A673 (cell line): ENCODE measurements around the gene AGAP1. TPM values are rescaled to one million over a fixed set of nuclear protein-coding genes. Genes with fewer than 3 reads are reported as not detected.

ENCODE experiments used
- BruUV-seq: library from RNA; stranded (reverse); fragments of 400-500 nt; replicated peaks from 2 replicates; lab custom pipeline; 2021; lab: Mats Ljungman, UMichigan
- CTCF ChIA-PET: fragments of 300-600 bp; sonication (Branson Sonifier 250); formaldehyde crosslinking; loops from one replicate; lab custom pipeline; 2022; ENCODE audit warnings: antibody characterized with exemption; lab: Charles Lee
- POLR2A ChIA-PET: fragments of 300-600 bp; sonication (Branson Sonifier 250); formaldehyde crosslinking; loops from one replicate; lab custom pipeline; 2022; ENCODE audit warnings: antibody characterized with exemption; ENCODE audit not compliant: low non-redundant PET; lab: Charles Lee
- DNase-seq: peaks from one replicate; pipeline ENCODE4 v3.0.0-alpha.2; 2015; ENCODE audit warnings: low spot score
- H3K27ac ChIP-seq: fragments of 200-600 bp; sonication (generic); 2 replicates; pipeline ENCODE4 v1.5.1; 2016; ENCODE audit warnings: mixed run types, low read depth, mild to moderate bottlenecking, mixed read lengths, antibody characterized with exemption, low read length; ENCODE audit not compliant: poor library complexity, severe bottlenecking
- H3K27me3 ChIP-seq: fragments of 200-600 bp; sonication (generic); replicated peaks from 2 replicates; pipeline ENCODE4 v1.6.1; 2017; ENCODE audit warnings: mixed run types, low read depth, mild to moderate bottlenecking, mixed read lengths, antibody characterized with exemption, low read length; ENCODE audit not compliant: insufficient read depth, poor library complexity
- H3K36me3 ChIP-seq: fragments of 200-600 bp; sonication (generic); 2 replicates; pipeline ENCODE4 v1.6.1; 2016; ENCODE audit warnings: mixed run types, mild to moderate bottlenecking, mixed read lengths, antibody characterized with exemption, low read length; ENCODE audit not compliant: insufficient read depth, poor library complexity, severe bottlenecking
- H3K4me1 ChIP-seq: fragments of 200-600 bp; sonication (generic); 2 replicates; pipeline ENCODE4 v1.6.1; 2017; ENCODE audit warnings: mixed run types, mild to moderate bottlenecking, mixed read lengths, antibody characterized with exemption, low read length; ENCODE audit not compliant: insufficient read depth, poor library complexity, severe bottlenecking
- H3K4me3 ChIP-seq: fragments of 200-600 bp; sonication (generic); 2 replicates; pipeline ENCODE4 v1.5.1; 2016; ENCODE audit warnings: low read depth, mixed run types, mild to moderate bottlenecking, mixed read lengths, low read length; ENCODE audit not compliant: poor library complexity, severe bottlenecking
- H3K9me3 ChIP-seq: fragments of 200-600 bp; sonication (generic); 2 replicates; pipeline ENCODE4 v1.6.1; 2016; ENCODE audit warnings: mixed run types, low read depth, mild to moderate bottlenecking, mixed read lengths, antibody characterized with exemption, low read length; ENCODE audit not compliant: poor library complexity, severe bottlenecking
- CTCF ChIP-seq: fragments of 300-800, 200-600 bp; sonication (generic); conservative IDR thresholded peaks from 2 replicates; pipeline ENCODE4 v1.5.1; 2017; ENCODE audit warnings: low read depth, mild to moderate bottlenecking, antibody characterized with exemption, low read length, moderate library complexity, mixed read lengths
- EZH2 ChIP-seq: fragments of 200-600 bp; sonication (generic); IDR thresholded peaks from 2 replicates; pipeline ENCODE4 v1.6.1; 2017; ENCODE audit warnings: borderline replicate concordance, low read depth, mild to moderate bottlenecking, mixed read lengths, antibody characterized with exemption, low read length; ENCODE audit not compliant: poor library complexity, severe bottlenecking
- intact Hi-C: fragments of 100-400 bp; cut with micrococcal nuclease; formaldehyde crosslinking; loops from one replicate; pipeline ENCODE4 v1.10.0; 2022; ENCODE audit not compliant: unreplicated experiment
- total RNA-seq: library from RNA; stranded (reverse); gene quantifications from 2 replicates; pipeline ENCODE4 v1.2.3, GENCODE V29; 2021

The AGAP1 gene
- total RNA-seq, 1 experiment from 2014 or later: 25.3 TPM

GRCh38 chr2:235583144-235583543 lies 89.3 kb downstream of the AGAP1 start:
- TF ChIP-seq CTCF (no peak), EZH2 (no peak)
- Histone ChIP-seq H3K36me3 (no peaks in the 10 kb centered on the region), H3K27ac (no peak overlapping the region), H3K4me1 (no peaks in the 10 kb centered on the region), H3K9me3 (no peaks in the 10 kb centered on the region), H3K4me3 (no peak overlapping the region), H3K27me3 (no peaks in the 10 kb centered on the region)
- CTCF ChIA-PET: no interaction called here
- no TSS peak for BruUV-seq
- POLR2A ChIA-PET: no interaction called here
- intact Hi-C loops: no loop called here
- no peak for DNase-seq

DNA sequence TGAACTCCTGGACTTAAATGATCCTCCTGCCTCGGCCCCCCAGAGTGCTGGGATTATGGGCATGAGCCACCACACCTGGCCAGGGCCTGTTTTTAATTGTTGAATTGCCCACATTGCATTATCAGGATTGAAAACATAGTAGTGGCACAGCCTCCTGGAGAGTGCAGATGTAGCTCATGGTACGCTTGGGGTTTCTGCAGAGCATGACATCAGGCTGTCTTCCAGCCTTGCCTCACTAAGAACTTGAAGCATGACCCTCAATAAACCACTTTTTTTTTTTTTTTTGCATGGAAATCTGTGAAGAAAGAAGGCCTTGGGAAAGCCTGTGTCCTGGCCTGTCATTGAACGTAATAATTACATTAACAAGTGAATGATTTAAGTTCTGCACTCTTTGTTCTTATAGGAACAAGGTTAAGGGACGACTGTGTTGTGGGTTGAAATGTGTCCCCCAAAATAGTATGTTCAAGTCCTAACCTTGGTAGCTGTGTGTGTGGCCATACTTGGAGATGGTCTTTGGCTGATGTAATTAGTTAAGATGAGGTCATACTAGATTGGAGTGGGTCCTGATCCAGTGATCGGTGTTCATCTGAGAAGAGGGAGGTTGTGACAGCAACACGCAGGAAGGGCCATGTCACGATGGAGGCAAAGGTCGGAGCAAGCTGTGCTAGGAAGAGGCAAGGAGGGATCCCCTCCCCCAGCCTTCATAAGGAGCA lies 90.2 kb downstream of the AGAP1 start:
- no TSS peak for BruUV-seq

DNA sequence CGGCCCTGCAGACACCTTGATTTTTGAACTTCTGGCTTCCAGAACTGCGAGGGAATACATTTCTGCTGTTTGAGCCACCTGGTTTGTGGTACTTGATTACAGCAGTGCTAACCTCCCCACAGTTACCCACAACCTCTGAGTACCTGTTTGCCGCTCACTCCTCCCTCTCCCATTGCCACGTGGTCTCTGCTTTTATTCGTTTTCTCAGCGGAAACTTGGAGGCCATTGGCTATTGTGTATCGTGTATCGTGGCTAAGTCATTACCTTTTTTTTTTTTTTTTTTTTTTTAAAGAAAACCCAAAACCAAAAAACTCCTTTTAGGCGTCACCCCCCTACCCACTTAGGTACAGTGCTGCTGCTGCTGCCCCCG lies 90.8 kb downstream of the AGAP1 start:
- POLR2A ChIA-PET: no interaction called here
- intact Hi-C loops: no loop called here

More for the DNA sequence above, 90.2 kb downstream of the AGAP1 start:
- intact Hi-C loops: no loop called here
- no peak for DNase-seq
- Histone ChIP-seq H3K27me3 (no peaks in the 10 kb centered on the region), H3K4me3 (no peak overlapping the region), H3K9me3 (no peaks in the 10 kb centered on the region), H3K27ac (no peak overlapping the region), H3K4me1 (no peaks in the 10 kb centered on the region), H3K36me3 (no peaks in the 10 kb centered on the region)
- ChIA-PET CTCF (no interaction called here), POLR2A (no interaction called here)
- TF ChIP-seq CTCF: no peak
- no peak for TF ChIP-seq EZH2

More for the DNA sequence above, 90.8 kb downstream of the AGAP1 start:
- Histone ChIP-seq H3K4me1 (no peaks in the 10 kb centered on the region), H3K4me3 (no peak overlapping the region), H3K27ac (no peak overlapping the region), H3K9me3 (no peaks in the 10 kb centered on the region), H3K36me3 (no peaks in the 10 kb centered on the region), H3K27me3 (no peaks in the 10 kb centered on the region)
- TF ChIP-seq EZH2: no peak
- no peak for TF ChIP-seq CTCF
- CTCF ChIA-PET: no interaction called here
- no TSS peak for BruUV-seq
- no peak for DNase-seq
